WERI-Rb-1 (cell line): Measurements from ENCODE around the gene NPAP1.

Experiments
- DNase-seq: peaks from one replicate; pipeline ENCODE4 v3.0.0-alpha.2; 2020
- H3K27ac ChIP-seq: fragments of 250-450 bp; sonication (Bioruptor Pico); 2 replicates; pipeline ENCODE4 v1.5.1; 2020; ENCODE audit warnings: mild to moderate bottlenecking, moderate library complexity
- H3K27me3 ChIP-seq: fragments of 250-450 bp; sonication (Bioruptor Pico); 2 replicates; pipeline ENCODE4 v1.5.1; 2021; ENCODE audit warnings: mild to moderate bottlenecking, low read depth, moderate library complexity; ENCODE audit not compliant: insufficient read depth, severe bottlenecking
- H3K36me3 ChIP-seq: fragments of 250-450 bp; sonication (Bioruptor Pico); 2 replicates; pipeline ENCODE4 v1.5.1; 2020; ENCODE audit warnings: mild to moderate bottlenecking, moderate library complexity
- H3K4me3 ChIP-seq: 2 replicates; pipeline ENCODE4 v1.5.1; 2011; ENCODE audit warnings: low read depth, mild to moderate bottlenecking, control low read depth, low read length
- H3K9me3 ChIP-seq: fragments of 250-450 bp; sonication (Bioruptor Pico); 2 replicates; pipeline ENCODE4 v1.5.1; 2021; ENCODE audit warnings: mild to moderate bottlenecking, moderate library complexity; ENCODE audit not compliant: severe bottlenecking
- TF ChIP-seq, protein P1 (sequence below): IDR thresholded peaks from 2 replicates; pipeline ENCODE4 v1.5.1; 2011; ENCODE audit warnings: low read depth, mild to moderate bottlenecking, control low read depth, inconsistent platforms, low read length

Gene NPAP1

DNA sequence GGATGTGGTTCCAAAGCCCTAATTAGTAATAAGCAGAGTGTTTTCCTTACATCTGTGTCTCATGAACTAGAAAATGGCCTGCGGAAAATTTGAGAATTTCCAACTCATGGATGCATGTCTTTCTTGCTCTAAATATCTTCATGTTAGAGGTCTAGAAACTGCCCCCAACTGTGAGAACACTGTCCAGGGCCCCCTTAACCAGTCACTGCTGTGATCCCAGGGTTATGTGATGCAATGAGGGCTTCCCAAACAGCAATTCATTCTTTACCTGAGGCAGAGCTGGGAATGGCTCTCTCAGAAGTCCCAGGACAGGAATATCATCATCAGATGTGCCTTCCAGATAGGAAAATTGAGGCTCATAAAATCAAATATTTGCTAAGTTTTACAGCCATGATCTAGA lies 8.2 kb downstream of the NPAP1 start:
- DNase-seq: no peak
- TF ChIP-seq, protein P1, sequence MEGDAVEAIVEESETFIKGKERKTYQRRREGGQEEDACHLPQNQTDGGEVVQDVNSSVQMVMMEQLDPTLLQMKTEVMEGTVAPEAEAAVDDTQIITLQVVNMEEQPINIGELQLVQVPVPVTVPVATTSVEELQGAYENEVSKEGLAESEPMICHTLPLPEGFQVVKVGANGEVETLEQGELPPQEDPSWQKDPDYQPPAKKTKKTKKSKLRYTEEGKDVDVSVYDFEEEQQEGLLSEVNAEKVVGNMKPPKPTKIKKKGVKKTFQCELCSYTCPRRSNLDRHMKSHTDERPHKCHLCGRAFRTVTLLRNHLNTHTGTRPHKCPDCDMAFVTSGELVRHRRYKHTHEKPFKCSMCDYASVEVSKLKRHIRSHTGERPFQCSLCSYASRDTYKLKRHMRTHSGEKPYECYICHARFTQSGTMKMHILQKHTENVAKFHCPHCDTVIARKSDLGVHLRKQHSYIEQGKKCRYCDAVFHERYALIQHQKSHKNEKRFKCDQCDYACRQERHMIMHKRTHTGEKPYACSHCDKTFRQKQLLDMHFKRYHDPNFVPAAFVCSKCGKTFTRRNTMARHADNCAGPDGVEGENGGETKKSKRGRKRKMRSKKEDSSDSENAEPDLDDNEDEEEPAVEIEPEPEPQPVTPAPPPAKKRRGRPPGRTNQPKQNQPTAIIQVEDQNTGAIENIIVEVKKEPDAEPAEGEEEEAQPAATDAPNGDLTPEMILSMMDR: no peak
- Histone ChIP-seq H3K9me3 (no peaks in the 10 kb centered on the region), H3K27ac (no peak overlapping the region), H3K36me3 (no peaks in the 10 kb centered on the region), H3K27me3 (peaks cover 28% of the 10 kb centered on the region), H3K4me3 (no peak overlapping the region)

DNA sequence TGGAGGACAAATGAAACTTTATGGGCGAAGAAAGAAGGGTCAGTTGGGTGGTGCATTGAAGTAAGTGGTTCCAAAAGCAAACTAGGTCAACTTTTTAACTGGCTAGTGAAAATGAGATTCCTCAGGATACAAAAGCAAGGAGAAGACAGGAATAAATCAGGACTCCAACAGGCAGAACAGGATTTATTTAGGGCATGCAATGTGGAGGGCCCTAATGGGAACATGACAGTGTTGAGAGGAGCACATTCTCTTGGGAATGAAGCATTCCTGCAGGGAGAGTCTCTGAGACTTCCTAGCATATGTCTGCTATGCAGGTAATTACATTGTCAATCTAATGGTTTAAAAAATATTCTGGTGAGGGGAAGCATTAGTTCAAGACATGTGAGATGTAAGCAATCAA lies 8.7 kb downstream of the NPAP1 start:
- Histone ChIP-seq H3K4me3 (no peak overlapping the region), H3K36me3 (no peaks in the 10 kb centered on the region), H3K9me3 (no peaks in the 10 kb centered on the region), H3K27me3 (peaks cover 22% of the 10 kb centered on the region), H3K27ac (no peak overlapping the region)
- no peak for DNase-seq
- TF ChIP-seq, protein P1: no peak

DNA sequence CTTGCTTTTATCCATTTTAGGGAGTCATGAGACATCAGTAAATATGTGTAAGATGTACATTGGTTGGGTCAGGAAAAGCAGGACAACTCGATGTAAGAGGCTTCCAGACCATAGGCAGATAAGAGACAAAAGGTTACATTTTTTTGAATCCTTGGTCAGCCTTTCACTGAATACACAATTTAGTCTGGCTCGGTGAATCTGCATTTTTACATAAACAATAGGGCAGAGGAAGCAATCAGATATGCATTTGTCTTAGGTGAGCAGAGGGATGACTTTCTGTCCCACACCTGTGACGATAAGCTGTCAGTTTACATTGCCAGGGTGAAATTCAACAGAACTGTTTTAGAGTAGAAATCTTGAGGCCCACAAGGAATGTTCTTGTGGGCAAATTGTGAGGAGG lies 20.6 kb downstream of the NPAP1 start:
- DNase-seq: no peak
- Histone ChIP-seq H3K27me3 (peaks cover 16% of the 10 kb centered on the region), H3K27ac (no peak overlapping the region), H3K9me3 (no peaks in the 10 kb centered on the region), H3K4me3 (no peak overlapping the region), H3K36me3 (no peaks in the 10 kb centered on the region)
- TF ChIP-seq, protein P1: no peak

DNA sequence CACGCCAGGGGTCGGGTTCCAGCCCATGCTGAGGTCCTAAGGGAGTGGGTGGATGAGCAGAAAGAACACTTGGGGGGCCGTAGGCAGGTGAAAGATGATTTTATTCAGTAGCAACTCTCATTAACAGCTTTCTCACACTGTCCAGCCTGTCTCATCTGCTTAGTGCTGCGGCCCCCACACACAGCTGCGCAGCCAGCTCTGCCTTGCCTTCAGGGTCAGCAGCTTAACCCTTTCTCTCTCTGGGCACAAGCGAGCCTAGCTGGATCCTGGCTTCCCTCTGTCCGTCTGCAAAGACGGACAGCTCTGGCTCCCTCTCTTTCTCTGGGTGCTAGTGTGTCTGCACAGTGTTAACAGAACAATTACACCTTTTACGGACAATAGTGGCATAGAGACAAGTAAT lies 21.3 kb downstream of the NPAP1 start:
- Histone ChIP-seq H3K27ac (no peak overlapping the region), H3K36me3 (no peaks in the 10 kb centered on the region), H3K4me3 (no peak overlapping the region), H3K9me3 (no peaks in the 10 kb centered on the region), H3K27me3 (peaks cover 16% of the 10 kb centered on the region)
- DNase-seq: no peak
- TF ChIP-seq, protein P1: no peak

DNA sequence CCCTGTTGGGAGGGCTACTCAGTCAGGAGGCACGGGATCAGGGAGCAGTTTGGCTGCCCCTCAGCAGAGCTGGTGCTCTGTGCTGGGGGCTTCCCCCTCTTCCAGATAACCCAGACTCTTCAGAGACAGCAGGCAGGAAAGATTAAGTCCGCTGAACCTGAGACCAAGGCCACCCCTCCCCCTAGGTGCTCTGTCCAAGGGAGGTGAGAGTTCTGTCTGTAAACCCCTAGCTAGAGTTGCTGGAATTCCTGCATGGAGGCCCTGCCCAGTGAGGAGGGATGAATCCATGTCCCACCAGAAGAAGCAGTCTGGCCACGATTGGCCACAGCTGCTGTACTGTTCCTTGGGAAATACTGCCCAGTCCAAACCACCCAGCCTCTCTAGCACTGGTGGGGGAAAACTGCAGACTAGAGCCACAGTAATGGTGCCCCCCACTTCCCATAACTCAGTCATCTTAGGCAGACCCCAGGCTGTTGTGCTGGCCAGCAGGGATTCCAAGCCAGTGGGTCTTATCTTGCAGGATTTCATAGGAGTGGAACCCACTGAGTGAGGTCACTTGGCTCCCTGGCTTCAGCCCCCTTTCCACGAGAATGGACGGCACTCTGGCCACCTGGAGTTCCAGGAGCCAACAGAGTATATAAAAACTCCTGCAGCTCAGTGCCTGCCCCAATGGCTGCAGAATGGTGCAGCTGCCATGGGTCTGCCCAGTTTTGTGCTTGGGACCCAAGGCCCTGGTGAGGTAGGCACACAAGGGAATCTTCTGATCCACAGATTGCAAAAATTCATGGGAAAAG lies 42.9 kb downstream of the NPAP1 start:
- TF ChIP-seq, protein P1: no peak
- no peak overlapping the region for H3K27ac ChIP-seq
- no peak for DNase-seq
- peaks cover 7% of the 10 kb centered on the region for H3K27me3 ChIP-seq
- no peak overlapping the region for H3K4me3 ChIP-seq
- no peaks in the 10 kb centered on the region for H3K36me3 ChIP-seq
- H3K9me3 ChIP-seq: no peaks in the 10 kb centered on the region

DNA sequence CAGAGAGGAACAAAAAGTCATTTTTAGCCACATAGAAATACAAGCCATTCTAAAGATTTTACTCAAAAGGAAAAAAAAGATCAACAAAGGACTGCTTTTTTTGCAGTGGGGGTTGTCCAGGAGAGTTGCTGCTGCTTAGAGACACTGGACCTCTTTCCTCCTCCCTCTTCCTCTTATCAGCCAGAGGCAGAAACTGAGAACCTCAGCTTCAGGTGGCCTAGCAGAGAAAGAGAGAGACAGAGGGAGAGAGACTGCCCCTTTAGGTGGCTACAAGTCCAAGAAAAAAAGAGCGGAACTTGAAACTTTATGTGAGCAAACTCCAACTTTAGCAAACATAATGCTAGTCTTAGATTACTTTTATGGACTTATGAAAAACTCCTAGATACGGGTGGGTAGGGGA lies 54.2 kb downstream of the NPAP1 start:
- Histone ChIP-seq H3K4me3 (no peak overlapping the region), H3K9me3 (no peaks in the 10 kb centered on the region), H3K27me3 (peaks cover 26% of the 10 kb centered on the region), H3K36me3 (no peaks in the 10 kb centered on the region), H3K27ac (no peak overlapping the region)
- no peak for DNase-seq
- TF ChIP-seq, protein P1: no peak
